GM18520 (cell line): ENCODE measurements around the gene GET3.
"Not testable (repeated sequence)": the region's sequence is repeated elsewhere in the genome, so short reads cannot be mapped to it uniquely, and the experiment has no call there.

Source experiments
- ATAC-seq: cut with Tn5 transposase; IDR thresholded peaks from one replicate; pipeline ENCODE4 v1.9.1; 2021; ENCODE audit not compliant: unreplicated experiment

GET3 gene

GRCh38 chr19:12715102-12715501 lies 22.2 kb upstream of the GET3 start:
- no peak for ATAC-seq

DNA sequence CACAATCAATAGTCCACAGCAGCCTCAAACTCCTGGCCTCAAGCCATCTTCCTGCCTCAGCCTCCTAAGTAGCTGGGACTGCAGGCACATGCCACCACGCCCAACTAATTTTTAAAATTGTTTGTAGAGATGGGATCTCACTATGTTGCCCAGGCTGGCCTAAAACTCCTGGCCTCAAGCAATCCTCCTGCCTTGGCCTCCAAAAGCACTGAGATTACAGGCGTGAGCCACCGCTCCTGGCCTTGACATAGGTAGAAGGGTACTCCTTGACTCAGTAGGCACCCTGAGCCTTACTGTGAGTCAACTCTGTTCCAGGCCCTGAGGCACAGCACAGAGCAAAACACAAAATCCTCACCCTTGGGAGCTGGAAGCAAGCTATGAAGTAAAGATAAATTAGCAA lies 21.4 kb upstream of the GET3 start:
- no peak for ATAC-seq

DNA sequence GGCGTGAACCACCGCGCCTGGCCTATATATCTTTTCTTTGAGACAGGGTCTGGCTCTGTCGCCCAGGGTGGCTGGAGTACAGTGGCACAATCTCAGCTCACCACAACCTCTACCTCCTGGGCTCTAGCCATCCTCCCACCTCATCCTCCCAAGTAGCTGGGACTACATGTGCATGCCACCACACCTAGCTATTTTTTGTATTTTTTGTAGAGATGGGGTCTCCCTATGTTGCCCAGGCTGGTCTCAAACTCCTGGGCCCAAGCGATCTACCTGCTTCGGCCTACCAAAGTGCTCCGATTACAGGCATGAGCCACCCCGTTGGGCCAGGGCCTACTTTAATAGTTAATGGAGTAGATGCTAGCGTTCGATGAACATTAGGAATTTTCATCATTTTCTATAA lies 17.0 kb upstream of the GET3 start:
- no peak for ATAC-seq

DNA sequence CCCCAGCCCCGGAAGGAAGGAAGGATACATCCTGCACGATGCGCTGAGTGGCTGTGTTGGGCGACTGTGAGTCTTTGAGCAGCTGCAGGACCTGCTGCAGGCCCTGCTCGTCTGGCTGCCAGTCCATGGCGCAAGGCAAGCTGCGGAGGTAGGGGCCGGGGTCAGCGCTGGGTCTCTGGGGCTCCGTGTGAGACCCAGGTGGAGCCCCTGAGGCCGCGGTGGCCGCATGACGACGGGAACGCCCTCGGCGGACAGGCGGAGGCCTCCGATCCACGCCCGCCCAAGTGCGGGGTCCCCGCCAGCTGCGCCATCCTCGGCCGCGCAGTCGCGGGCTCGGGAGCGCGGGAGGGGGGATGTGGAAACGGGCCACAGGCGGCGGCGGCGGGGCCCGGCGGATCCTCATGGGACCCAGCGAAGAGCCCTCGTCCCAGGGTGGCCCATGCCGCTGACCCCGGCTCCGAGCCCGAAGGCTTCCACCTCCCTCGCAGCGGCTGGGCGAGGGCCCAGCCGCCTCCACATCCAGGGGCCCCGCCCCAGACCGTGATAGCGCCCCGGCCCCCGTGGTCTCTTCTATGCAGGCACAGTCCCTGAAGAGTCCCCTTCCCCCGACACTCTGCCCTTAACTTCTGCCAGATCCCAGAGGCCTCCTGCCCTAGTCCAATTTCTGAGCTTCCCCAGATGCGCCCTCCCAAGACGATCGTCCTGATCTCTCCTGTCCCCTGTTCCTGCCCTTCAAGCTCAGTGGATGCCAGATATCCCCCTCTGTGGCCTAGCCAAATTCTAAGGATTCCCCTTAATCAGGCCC lies 16.2 kb upstream of the GET3 start:
- no peak for ATAC-seq

DNA sequence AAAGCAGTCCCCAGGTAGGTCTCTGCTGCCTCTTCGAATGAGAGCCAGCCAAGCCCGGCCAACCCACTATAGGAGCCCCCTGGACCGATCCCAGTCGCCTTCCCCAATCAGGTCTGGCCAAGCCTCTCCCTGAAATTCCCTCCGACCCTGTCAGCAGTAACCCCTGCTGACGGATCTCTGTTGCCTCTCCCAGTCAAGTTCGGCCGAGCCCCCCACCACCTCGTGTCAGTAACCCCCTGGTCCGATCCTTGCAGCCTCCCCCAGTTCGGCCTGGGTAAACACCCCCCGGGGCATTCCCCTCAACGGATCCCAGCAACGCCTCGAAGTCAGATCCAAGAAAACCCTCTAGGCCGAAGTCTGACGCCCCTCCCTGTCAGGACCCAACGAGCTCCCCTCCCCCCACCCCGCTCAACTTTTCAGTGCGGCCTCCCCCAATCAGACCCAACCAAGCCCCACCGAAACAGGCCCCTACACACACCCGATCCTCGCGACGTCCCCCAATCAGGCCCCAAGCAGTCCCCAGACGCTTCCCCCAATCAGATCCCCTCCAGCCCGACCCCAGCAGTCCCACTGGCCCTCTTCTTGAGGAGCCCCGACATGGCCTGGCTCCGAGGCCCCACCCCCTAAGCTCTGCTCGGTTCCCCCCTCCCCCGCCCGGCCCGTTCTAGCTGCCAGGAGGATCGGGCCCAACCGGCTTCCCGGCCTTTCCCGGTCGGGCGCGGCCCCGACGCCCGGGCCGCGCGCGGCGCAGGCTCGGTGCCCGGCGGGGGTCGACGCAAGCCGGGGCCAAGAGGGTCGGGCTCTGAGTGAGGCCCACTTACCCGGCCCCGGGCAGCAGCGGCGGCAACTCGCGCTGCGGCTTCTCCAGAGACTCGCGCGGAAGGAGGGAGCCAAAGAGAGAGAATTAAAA lies 15.4 kb upstream of the GET3 start:
- ATAC-seq, result peak; percentile 12

DNA sequence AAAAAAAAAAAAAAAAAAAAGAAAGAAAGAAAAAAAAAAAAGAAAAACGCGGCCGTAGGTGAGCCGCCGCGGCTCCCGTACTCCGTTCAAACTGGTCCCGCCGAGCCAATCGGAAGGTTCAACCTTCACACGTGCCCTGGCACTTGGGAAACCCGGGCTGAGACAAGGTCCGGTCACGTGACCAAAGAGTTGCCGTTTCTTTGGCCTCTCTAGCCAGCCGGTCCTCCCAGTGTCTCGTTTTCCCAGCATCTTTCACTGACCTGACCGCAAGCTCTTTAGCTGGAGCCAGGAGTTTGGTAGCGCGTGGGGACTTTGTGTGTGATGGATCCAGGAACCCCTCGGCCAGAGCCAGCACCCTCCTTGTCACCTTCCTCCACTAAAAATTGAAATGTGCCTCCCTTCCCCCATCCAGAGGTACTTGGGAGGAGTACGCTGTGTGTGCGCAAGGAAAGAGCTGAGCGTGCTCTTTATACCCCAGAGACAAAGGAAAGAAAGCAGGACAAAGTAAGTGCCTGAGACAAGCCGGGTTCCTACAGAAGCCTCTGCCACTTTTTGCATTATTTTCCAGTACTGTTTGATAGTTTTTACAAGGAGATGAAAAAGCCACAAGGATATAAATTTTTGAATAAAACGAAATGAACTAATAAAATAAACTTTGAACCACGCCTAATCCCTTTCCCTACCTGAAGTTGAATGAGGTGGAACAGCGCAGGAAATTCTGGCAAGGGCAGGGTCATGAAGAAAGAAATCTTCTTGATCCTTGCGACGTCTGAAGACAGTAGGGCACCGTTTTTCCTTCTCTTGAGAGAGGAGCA lies 14.5 kb upstream of the GET3 start:
- peak; percentile 78 for ATAC-seq

- no peak for ATAC-seq
These were observed 14.0 kb upstream of the GET3 start for GRCh38 chr19:12723381-12723640.

GRCh38 chr19:12723641-12724426 lies 13.5 kb upstream of the GET3 start, which contains the start of gene TNPO2:
Gene TNPO2, minus strand, starts transcription at chr19:12723932. Its CDS starts 2,955 bp downstream, at chr19:12720977.
- ATAC-seq, result no peak

DNA sequence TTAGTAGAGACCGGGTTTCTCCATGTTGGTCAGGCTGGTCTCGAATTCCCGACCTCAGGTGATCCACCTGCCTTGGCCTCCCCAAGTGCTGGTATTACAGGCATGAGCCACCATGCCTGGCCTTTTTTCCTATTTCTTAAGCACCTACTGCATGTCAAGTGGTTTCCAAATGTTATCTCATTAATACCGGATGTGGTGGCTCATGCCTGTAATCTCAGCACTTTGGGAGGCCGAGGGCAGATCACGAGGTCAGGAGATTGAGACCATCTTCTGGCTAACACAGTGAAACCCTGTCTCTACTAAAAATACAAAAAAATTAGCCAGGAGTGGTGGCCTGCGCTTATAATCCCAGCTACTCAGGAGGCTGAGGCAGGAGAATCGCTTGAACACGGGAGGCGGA lies 11.7 kb upstream of the GET3 start:
- not testable (repeated sequence) for ATAC-seq

- no peak for ATAC-seq
These were observed 10.3 kb upstream of the GET3 start for GRCh38 chr19:12726988-12727316.

DNA sequence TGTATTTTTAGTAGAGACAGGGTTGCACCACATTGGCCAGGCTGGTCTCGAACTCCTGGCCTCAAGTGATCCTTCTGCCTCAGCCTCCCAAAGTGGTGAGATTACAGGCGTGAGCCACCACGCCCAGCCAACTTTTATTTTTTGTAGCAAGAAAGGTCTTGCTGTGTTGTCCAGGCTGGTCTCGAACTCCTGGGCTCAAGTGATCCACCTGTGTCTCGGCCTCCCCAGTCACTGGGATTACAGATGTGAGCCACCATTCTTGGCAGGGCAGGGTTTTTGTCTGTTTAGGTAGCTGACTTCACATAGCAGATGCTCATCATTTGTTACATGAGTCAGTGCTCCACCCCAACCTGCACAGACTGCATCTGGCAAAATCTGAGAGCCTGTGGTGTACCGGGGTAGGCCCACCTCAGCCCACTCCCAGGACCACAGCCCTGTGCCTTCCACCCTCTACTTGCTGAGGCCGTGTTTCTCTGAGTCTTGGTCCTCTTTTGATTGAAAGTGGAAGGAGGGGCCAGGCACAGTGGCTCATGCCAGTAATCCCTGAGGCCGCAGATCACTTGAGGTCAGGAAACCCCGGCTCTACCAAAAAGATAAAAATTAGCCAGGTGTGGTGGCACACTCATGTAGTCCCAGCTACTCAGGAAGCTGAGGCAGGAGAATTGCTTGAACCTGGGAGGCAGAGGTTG lies 9.4 kb upstream of the GET3 start:
- no peak for ATAC-seq

DNA sequence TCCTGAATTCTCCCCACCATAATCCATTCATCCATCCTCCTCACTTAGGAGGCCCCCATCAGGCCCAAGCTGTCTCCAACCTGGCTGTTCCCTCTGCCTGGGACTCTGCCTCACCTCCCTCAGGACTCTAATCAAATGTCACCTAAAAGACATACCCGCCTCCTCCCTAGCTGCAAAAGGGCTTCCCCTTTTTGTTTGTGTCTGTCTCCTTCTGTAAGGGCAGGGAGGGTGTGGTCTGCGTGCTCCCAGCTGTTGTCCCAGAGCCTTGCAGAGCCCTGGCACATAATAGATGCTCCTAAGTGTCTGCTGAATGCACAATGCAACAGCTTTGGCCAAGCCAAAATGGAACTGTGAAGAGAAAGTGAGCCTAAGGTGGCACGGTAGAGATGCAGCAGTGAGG lies 7.2 kb upstream of the GET3 start:
- ATAC-seq, result no peak

DNA sequence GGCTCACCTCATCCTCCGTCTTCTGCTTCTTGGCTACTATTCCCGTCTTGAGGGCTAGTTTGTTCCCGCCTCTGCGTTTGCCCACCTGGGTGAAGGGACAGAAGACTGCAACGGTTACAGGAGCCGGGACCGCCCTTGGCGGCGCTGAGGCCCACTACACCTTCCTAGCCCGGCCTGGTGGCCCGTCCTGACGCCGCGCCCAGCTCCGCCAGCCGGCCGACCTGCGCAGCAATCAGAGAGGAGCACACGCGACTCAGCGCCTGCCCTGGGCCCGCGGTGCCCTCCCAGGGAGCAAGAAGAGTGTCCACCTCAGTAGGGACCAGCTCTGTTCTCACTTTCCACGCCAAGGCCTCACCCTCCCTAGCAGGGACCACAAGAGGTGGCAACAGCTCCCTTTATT lies 6.0 kb upstream of the GET3 start:
- ATAC-seq, result no peak

DNA sequence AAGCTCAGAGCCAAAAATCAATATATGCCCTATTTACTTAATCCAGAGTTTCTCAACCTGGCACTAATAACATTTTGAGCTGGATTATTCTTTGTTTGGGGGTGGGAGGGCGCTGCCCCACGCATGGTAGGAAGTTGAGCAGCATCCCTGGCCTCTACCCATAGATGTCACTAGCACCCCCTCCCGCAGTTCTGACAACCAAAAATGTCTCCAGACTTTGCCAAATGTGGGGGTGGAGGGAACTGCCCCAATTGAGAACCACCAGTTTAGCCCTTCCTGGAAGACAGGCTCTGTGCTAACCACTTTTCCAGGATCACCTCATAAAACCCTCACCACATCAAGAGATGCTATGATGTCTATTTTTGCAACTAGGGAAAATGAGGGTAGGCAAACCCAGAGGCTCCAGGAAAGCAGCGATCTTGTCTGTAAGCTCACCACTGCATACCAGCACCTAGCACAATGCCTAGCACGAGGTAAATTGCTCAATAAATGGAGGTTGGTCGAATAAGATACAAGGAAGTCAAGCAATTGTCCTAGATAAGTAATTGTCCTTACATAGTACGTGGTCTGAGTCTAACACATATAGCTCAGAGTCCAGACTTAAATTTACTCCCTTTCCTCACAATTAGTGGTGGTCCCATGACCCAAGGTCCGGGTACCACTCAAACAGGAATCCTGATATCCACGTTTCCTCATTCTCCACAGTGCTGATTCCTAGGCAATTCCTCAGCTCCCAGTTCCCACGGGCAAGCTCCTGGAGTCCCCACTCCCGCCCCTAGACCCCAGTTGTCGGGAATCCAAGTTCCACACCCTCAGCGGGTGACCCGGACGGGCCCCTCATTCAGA lies 3.7 kb upstream of the GET3 start:
- no peak for ATAC-seq

DNA sequence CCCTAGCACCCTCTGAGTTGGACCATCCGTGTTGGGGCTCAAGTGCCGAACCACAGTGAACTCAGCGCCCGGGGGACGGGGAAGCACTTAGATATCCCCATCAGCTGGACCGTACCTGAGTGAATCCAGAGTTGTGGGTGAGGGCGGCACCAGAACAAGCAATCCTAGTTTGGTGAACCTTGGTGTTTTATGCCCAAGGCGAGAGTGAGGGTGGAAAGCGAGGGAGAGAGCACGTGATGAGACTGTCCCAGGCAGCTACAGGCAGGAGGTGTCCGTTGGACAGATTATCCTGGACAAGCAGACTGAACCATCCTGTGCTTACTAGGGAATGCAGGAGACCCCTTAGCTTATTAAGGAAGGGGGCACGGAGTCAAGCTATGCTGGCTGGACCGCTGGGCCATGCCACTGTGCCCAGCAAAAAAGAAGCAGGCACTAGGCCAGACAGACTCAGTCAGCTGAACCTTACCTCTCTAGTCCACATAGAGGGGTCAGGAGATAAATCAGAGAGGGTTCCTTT lies 596 bp downstream of the GET3 start:
- no peak for ATAC-seq

GRCh38 chr19:12745166-12745897 lies 8.0 kb downstream of the GET3 start:
- ATAC-seq, result no peak

GRCh38 chr19:12748489-12748888 lies 11.2 kb downstream of the GET3 start:
- no peak for ATAC-seq

- ATAC-seq, result no peak
These were observed 12.7 kb downstream of the GET3 start for GRCh38 chr19:12749938-12750521.
